Activated CD8-positive, alpha-beta memory T cell treated with anti-CD3 and anti-CD28 coated beads for 36 hours (primary cell): ENCODE results near the gene KLHL17. TPM values are rescaled to one million over a fixed set of nuclear protein-coding genes. Genes with fewer than 3 reads are reported as not detected.
"Not testable (repeated sequence)": the region's sequence is repeated elsewhere in the genome, so short reads cannot be mapped to it uniquely, and the experiment has no call there.

Experiments used
- CTCF ChIA-PET: fragments of 350-600 bp; sonication (Branson Sonifier 250); formaldehyde crosslinking; loops from one replicate; lab custom pipeline; 2021; ENCODE audit warnings: antibody characterized with exemption; lab: Charles Lee
- POLR2A ChIA-PET: fragments of 350-600 bp; sonication (Branson Sonifier 250); formaldehyde crosslinking; loops from one replicate; lab custom pipeline; 2021; ENCODE audit warnings: antibody characterized with exemption; lab: Charles Lee
- total RNA-seq, 2 experiments: library from RNA; stranded (reverse); gene quantifications; one replicate each; pipeline ENCODE4 v1.2.3, GENCODE V29; 2021

Gene KLHL17
- total RNA-seq, 2 experiments from 2014 or later: 33.6 to 37.2 TPM

GRCh38 chr1:943545-944340 is 16.6 kb upstream of the KLHL17 start:
- POLR2A ChIA-PET: interaction anchor here (0.6 to 0.7 kb wide), 2 partner anchors 9 to 36 kb away, joined by 3 to 10 read pairs; no protein-coding TSS in a partner anchor
- CTCF ChIA-PET: interaction anchor here (0.6 to 1.8 kb wide), 5 partner anchors 8 to 32 kb away, joined by 3 to 7 read pairs (median 4); partner anchors contain the start of gene NOC2L

GRCh38 chr1:944341-945325 is 15.8 kb upstream of the KLHL17 start:
- ChIA-PET POLR2A (no interaction called here), CTCF (no interaction called here)

GRCh38 chr1:945688-946556 is 14.5 kb upstream of the KLHL17 start:
- POLR2A ChIA-PET: no interaction called here
- CTCF ChIA-PET: no interaction called here

GRCh38 chr1:946811-947210 is 13.6 kb upstream of the KLHL17 start:
- POLR2A ChIA-PET, CTCF ChIA-PET: not testable (repeated sequence)

GRCh38 chr1:947958-948357 is 12.4 kb upstream of the KLHL17 start:
- CTCF ChIA-PET: no interaction called here

GRCh38 chr1:950268-950667 is 10.1 kb upstream of the KLHL17 start:
- CTCF ChIA-PET: no interaction called here
- POLR2A ChIA-PET: no interaction called here

More at GRCh38 chr1:947958-948357, 12.4 kb upstream of the KLHL17 start:
- POLR2A ChIA-PET: no interaction called here

- CTCF ChIA-PET: no interaction called here
- POLR2A ChIA-PET: no interaction called here
Measured at GRCh38 chr1:950881-951280, 9.5 kb upstream of the KLHL17 start.

- ChIA-PET CTCF (interaction anchor here (1.7 kb wide), 1 partner anchor 8 kb away, joined by 4 read pairs; no protein-coding TSS in a partner anchor), POLR2A (no interaction called here)
Measured at GRCh38 chr1:951364-951763, 9.0 kb upstream of the KLHL17 start.

- ChIA-PET POLR2A (no interaction called here), CTCF (interaction anchor here (1.7 kb wide), 1 partner anchor 9 kb away, joined by 4 read pairs; no protein-coding TSS in a partner anchor)
Measured at GRCh38 chr1:952201-952600, 8.2 kb upstream of the KLHL17 start.

- ChIA-PET POLR2A (interaction anchor here (0.6 kb wide), 1 partner anchor 9 kb away, joined by 10 read pairs; no protein-coding TSS in a partner anchor), CTCF (interaction anchor here (1.7 kb wide), 1 partner anchor 10 kb away, joined by 4 read pairs; no protein-coding TSS in a partner anchor)
Measured at GRCh38 chr1:952603-953002, 7.8 kb upstream of the KLHL17 start.

- POLR2A ChIA-PET: no interaction called here
- CTCF ChIA-PET: interaction anchor here (1.5 kb wide), 1 partner anchor 30 kb away, joined by 5 read pairs; no protein-coding TSS in a partner anchor
Measured at GRCh38 chr1:953524-954320, 6.7 kb upstream of the KLHL17 start.

GRCh38 chr1:954927-955326 is 5.5 kb upstream of the KLHL17 start:
- ChIA-PET POLR2A (interaction anchor here (1.0 to 1.1 kb wide), 2 partner anchors 10 to 14 kb away, joined by 3 read pairs; no protein-coding TSS in a partner anchor), CTCF (interaction anchor here (1.5 kb wide), 1 partner anchor 29 kb away, joined by 5 read pairs; no protein-coding TSS in a partner anchor)

GRCh38 chr1:955474-955873 is 4.9 kb upstream of the KLHL17 start:
- POLR2A ChIA-PET: interaction anchor here (0.6 to 1.1 kb wide), 3 partner anchors 10 to 17 kb away, joined by 3 read pairs; no protein-coding TSS in a partner anchor

GRCh38 chr1:956636-957035 is 3.7 kb upstream of the KLHL17 start:
- CTCF ChIA-PET: interaction anchor here (0.9 kb wide), 1 partner anchor 28 kb away, joined by 3 read pairs; no protein-coding TSS in a partner anchor
- POLR2A ChIA-PET: no interaction called here

More at GRCh38 chr1:955474-955873, 4.9 kb upstream of the KLHL17 start:
- CTCF ChIA-PET: interaction anchor here (0.6 to 1.5 kb wide), 2 partner anchors 12 to 29 kb away, joined by 3 to 5 read pairs; no protein-coding TSS in a partner anchor

- ChIA-PET CTCF (interaction anchor here (0.8 to 1.2 kb wide), 4 partner anchors 8 to 60 kb away, joined by 3 to 7 read pairs (median 4); partner anchors contain the start of gene PLEKHN1), POLR2A (interaction anchor here (0.6 kb wide), 1 partner anchor 249 kb away, joined by 3 read pairs; no protein-coding TSS in a partner anchor)
Measured at GRCh38 chr1:958823-959730, 1.3 kb upstream of the KLHL17 start, which contains the start of gene NOC2L. Gene NOC2L, minus strand, starts transcription at chr1:959256. Its CDS starts 16 bp downstream, at chr1:959240.
